HG02571 (cell line): ENCODE measurements around the gene PGPEP1.
A peak's percentile ranks its signal among the peaks of the same experiment; 100 is the strongest.

Source experiments
- ATAC-seq: cut with Tn5 transposase; IDR thresholded peaks from one replicate; pipeline ENCODE4 v1.9.1; 2021; ENCODE audit warnings: mild to moderate bottlenecking, moderate library complexity; ENCODE audit not compliant: unreplicated experiment

The PGPEP1 gene, protein sequence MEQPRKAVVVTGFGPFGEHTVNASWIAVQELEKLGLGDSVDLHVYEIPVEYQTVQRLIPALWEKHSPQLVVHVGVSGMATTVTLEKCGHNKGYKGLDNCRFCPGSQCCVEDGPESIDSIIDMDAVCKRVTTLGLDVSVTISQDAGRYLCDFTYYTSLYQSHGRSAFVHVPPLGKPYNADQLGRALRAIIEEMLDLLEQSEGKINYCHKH

DNA sequence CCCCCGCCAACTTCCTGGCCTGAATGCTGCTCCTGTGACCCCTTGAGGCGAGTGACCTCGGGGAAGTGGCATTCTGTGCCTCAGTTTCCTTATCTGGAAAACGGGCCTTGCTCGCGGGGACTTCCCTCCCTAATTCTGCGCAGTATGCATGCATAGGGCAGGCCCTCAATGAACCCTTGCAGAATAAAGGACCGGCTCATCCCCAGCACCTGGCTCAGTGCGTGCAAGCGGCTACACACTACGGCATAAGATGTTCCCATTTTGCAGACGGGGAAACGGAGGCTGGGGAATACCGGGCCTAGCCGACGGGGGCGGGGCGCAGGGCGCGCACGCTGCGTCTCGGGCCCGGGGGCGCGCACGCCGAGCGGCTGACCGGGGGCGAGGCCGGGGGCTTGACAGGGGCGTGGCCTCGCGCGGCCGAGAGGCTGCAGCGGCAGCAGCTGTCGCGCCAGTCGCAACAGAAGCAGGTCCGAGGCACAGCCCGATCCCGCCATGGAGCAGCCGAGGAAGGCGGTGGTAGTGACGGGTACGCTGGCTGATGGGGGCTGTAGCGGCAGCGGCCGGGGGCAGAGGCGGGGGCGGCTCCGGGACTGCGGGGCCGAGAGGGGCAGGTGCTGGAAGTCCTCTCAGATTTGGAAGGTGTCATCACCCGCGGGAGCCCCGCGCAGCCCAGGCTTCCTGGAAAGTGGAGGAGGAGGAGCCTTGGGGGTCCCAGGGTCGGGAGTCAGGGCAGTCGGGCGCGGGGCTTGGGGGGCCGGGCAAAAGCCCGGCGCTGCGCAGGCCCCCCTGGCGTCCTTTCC is at the start of gene PGPEP1:
Gene PGPEP1 (plus strand): TSS at position 409 of the 800 bp plus-strand sequence. CDS start 84 bp downstream, at position 493.
- ATAC-seq = no peak

DNA sequence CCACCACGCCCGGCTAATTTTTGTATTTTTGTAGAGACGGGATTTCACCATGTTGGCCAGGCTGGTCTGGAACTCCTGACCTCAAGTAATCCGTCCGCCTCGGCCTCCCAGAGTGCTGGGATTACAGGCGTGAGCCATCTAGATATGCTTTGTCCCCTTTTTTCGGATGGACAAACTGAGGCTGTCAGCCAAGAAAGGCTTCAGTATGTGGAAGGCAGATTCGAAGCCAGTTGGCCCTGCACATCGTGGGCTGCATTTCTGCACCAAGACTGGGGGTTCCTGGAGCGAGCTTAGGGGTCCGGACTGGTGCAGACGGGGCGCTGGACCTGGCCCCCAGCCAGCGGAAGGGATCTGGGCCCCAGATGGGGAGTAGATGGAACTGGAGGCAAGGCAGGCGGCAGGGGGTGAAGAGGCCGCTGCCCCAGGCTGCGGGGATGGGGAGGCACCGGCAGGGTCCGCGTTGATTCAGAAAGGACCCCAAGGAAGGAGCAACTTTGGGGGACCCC is 49.3 kb upstream of the PGPEP1 start:
- ATAC-seq = peak; percentile 0

DNA sequence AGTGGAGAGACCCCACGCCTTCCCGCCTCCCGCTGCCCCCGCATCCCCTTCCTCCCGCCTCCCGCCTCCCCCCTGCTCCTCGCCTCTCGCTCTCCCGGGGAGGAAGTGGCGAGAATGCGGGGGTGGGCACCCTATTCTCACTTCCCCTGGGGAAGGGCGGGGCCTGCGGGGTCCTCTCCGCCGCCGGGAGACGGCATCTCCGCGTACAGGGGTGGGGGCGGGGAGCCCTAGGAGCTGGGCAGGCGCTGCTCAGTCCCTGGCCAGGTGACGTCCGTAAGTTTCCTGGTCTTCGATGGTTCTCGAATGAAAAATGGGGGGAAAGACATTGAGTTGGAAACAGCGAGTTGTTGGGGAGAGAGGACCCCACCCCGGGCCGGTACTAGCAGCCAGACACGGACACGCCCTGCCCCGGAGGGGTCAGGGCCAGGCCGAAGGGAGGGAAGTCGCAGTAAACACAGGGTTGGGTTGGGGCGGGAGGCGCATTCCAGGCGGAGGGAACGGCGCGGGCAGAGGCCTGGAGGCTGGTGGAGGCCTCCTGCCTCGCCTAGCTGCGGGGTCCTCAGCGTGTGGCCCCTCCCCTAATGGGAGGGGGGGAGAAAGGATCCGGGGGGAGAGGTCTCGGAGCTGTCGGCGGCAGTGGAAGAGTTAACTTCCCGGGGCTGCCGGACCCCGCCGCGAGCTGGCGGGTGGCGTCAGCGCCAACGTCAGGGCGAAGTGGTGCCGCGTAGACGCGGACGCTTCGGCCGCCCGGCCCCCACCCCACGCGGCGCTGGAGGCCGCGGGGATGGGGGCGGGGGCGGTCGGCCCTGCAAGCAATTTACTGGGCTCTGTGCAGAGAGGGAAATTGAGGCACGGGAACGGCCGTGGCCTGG is 48.6 kb upstream of the PGPEP1 start:
- ATAC-seq = peak; percentile 52

DNA sequence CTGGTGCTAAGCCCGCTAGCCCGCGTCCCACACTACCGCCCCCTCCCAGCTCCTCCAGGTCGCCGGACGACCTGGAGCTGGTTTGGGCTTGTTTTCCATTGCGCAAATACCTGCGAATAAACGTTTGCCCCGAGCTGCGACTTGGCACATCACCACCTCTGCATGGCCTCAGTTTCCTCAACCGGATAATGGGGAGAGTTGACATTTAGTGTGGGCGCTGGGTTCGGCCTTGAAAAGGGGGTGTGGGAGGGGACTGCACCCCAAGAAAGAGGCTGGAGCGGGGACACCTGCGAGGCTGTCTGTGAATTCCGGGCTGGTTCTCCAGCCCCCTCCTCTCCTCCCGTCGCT is 48.0 kb upstream of the PGPEP1 start:
- no peak for ATAC-seq

DNA sequence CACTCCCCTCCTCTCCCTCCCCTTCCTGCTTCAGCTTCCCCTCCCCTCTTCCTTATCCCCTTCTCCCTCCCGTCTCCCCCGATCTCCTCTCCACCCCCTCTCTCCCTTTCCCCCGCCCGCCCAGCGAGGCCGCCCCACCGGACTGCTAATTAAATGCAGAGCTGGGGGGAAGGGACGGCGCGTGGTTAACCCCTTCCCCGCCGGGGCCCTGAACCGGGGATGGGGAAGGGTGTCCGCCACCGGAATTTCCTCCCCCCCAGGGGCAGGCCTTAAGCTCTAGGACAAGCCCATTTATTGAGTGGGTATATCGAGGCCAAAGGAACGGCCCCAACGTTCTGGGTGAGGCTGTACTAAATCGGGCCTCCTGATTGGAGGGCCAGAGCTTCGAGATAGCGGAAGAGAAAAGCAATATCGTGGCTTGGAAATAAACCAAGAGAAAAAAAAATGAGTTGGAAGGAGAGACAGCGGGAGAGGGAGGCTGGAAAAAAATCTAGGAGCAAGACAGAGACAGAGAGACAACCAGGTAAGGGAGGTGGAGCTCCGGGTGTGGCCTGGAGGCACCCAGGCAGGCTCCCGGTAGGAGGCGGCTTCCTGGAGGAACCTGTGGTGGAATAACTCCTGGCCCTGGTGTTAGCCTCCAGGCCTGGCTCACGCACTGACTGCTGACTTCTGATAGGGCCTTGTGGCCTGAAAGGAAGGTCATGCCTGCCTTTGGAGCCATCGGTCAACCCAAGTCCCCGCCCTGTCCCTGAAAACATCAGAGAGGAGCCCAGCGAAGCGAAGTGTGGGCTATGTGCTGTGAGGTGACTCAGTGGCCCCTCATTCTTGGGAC is 47.4 kb upstream of the PGPEP1 start:
- ATAC-seq = no peak

DNA sequence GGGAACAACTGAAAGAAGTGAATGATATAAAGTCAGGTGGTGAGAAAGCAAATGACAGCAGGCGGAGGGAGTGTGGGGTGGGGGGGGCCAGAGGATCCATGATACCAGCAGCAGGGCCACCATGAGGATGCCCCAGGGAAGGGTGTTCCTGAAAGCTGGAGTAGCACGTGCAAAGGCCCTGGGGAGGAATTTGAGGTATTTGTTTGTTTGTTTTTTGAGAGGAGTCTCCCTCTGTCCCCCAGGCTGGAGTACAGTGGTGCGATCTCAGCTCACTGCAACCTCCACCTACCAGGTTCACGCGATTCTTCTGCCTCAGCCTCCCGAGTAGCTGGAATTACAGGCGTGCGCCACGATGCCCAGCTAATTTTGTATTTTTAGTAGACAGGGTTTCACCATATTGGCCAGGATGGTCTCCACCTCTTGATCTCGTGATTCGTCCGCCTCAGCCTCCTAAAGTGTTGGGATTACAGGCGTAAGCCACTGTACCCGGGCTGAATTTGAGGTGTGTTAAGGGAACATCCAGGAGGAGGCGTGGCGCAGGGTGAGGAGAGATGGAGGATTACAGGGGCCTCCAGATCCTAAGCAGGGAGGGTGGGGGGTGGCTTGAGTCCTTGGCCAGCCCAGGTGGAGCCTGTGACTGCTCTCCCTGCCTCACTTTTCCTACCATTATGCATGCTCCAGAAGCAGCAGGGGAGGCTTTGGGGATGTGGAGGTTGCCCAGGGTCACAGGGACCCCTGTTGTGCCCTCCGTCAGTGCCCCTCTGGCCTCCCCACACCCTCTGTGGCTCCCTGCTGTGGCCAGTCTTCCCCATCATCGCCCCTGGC is 46.5 kb upstream of the PGPEP1 start:
- no peak for ATAC-seq

DNA sequence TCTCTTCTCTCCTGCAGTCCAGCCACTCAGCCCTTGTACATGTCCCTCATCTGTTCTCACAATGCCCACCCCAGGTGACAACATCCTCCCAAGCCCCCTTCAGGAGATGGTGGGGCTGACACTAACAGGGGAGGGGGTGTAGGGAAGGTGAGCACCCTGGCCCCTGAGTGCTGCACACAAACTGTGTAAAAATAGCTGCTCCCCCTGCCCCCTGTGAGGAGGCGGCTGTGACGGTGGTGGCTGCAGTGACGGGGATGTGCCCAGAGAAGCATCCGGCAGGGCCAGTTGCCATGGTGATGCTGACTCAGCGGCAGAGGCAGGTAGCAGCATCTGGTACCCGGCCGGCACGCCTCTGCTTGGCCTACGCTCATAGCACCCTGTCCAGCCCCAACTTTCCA is 45.9 kb upstream of the PGPEP1 start:
- ATAC-seq = no peak

DNA sequence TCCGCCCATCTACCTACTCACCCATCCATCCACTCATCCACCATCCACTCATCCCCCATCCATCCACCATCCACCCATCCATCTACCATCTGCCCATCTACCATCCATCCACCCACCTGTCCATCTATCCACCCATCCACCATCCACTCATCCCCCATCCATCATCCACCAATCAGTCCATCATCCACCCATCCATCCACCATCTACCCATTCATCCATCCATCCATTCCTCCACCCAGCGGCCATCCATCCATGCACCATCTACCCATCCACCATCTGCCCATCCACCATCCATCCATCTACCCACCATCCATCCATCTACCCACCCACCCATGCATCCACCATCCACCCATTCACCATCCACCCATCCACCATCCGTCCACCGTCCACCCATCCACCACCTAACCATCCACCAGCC is 45.4 kb upstream of the PGPEP1 start:
- no peak for ATAC-seq

DNA sequence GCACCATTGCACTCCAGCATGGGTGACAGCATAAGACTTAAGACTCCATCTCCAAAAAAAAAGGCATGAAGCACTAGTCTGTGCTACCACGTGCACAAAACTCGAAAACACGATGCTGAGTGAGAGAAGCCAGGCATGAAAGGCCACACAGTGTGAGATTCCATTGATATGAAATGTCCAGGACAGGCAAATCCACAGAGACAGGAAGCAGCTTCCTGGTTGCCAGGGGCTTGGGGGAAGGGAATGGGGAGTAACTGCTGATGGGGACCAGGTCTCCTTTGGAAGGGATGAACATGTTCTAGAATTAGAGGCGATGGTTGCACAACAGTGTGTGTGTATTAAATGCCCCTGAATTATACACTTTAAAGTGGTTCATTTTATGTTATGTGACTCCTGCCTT is 43.1 kb upstream of the PGPEP1 start:
- ATAC-seq = no peak

DNA sequence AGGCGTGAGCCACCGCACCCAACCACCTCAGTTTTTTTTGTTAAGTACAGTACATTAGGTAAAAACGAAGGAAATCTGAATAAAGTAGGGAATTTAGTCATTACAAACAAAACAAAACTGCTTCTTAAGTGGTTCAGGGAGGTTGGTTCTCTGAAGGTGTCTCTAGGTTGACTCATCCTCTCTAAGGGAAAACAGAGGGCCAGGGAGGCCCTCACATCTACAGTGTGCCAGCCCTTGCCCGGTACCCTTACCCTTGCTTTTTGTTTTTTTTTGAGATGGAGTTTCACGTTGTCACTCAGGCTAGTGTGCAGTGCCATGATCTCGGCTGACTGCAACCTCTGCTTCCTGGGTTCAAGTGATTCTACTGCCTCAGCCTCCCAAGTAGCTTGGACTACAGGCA is 41.8 kb upstream of the PGPEP1 start:
- ATAC-seq = no peak

DNA sequence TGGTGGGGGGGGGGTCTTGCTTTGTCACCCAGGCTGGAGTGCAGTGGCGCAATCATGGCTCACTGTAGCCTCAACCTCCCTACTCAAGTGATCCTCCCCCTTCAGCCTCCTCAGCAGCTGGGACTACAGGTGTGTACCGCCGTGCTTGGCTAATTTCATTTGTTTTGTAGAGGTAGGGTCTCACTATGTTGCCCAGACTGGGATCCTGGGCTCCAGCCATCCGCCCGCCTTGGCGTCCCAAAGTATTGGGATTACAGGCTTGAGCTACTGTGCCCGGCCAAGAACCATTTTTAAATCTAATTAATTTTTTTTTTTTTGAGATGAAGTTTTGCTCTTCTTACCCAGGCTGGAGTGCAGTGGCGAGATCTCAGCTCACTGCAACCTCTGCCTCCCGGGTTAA is 40.7 kb upstream of the PGPEP1 start:
- no peak for ATAC-seq

DNA sequence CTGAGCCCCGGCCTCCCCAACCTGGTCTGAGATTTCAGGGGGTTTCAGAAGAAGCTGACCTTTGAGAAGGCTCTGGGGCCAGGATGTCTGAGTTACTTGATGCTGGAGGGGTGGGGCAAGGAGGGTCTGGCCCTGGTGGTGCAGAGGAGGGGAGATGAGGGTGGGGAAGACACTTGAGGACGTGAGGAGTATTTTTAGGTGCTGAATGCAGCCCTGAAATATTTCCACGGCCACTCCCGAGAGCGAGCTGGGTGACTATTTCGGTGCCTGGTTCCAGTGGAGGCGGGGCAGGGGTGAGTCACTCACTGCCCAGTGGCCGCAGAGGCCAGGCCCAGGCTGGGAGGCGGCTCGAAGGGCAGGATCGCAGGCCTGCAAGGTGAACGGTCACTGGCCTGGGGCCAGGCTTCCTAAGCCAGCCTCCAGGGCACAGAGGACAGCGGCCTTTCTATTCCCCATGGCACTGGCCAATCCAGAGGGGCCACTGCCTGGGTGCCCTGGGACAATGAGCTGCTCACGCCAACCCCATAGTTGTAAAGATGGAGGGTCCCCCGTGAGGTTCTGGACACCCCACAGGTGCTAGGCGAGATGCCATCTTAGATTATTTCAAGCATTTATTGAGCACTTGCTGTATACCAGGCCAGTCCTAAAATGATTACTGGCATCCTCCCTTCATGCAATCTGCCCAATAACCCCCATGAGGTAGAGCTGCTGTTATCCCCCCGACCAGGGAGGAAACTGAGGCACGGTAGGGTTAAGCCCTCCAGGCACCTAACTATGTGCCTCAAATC is 39.3 kb upstream of the PGPEP1 start:
- ATAC-seq = no peak

DNA sequence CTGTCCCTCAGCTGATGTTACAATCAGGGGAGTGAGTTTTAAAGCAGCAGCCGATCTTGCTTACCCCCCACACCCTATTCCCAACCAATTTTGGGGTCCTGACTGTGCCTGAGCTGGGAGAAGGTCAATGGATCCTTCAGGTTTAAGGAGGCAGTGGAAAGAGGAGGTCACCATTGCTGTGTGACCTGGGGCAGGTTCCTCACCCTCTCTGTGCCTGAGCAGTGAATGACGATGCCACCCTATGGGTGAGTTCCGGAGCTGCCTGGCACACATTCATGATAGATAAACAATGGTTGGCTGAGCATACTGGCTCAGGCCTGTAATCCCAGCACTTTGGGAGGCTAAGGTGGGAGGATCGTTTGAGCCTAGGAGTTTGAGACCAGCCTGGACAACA is 38.7 kb upstream of the PGPEP1 start:
- ATAC-seq = no peak

DNA sequence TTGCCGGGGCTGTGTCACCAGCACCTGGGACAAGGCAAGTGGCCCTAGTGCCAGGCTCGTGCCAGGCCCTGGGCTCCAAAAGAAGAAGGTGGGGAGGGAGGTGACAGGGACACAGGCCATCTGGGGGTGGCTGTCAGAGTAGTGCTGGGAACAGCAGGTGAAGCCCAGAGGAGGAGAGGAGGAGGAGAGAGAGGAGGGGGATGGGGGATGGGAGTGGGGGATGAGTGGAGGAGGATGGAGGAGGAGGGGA is 36.3 kb upstream of the PGPEP1 start:
- peak; percentile 10 for ATAC-seq

DNA sequence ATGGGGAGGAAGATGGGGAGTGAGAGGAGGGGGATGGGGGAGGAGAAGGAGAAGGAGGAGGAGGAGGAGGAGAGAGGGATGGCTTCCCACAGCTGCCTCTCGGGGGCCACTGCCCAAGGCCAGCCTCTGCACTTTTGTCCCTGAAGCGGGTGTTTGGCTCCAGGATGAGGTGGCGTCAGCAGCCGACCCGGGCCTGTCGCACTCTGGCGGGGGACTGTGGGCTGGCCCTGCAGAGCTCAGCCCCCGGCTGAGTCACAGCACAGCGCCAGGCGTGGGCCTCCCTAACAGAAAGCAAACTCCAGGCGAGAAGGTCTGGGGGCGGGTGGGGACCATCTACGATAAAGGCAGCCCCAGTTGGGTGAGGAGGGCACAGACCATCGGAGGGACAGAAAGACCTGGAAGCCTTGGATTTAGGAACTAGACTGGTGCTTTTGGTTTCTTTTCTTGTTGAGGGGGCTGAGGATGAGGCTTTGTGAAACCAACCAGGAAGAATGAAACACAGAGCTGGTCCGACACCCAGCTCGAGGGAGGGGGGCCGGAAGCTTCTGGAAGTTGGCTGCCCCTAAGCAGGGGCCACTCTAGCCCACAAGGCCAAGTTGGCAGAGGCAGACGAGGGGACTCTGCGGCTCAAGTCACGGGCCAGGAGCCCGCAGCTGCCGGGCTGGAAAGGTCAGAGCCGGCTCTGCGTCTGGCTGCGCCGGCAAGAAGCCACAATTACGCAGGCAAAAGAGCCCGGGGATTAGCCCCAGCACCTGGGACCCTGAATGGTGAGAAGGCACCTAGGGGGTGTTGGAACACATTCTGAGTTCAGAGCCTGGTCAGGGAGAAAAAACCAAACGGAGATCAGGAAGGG is 35.7 kb upstream of the PGPEP1 start:
- peak; percentile 42 for ATAC-seq

DNA sequence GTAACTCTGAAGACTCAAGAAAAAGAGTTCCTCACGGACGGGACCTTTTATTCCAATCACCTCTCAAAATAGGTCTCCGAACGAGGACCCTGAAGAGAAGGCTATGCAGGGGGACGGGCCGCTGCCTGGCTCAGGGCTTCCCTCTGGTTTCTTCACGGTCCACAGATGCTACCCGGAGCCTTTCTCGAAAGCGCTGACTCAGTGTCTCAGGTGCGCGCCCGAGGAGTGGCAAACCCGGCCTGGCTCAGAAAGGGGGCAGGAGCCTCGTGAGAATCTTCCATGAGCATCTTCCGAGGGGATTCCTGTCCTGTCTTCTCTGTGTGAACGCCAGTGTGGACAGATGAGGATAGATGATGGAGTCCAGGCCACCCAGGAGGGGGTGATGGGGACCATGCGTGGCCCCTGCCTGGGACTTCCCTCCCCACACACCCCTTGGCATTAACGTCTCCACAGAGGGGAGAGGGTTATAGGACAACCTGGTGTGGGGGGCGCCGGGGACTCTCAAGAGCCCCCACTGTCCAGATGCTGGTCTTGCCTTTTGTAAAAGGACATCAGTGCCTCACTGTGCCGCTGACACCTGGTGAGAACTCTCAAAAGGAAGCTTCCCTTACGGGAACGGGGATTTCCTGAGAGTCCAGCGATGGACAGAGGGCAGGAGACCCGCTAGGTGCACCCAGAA is 34.0 kb upstream of the PGPEP1 start:
- no peak for ATAC-seq

DNA sequence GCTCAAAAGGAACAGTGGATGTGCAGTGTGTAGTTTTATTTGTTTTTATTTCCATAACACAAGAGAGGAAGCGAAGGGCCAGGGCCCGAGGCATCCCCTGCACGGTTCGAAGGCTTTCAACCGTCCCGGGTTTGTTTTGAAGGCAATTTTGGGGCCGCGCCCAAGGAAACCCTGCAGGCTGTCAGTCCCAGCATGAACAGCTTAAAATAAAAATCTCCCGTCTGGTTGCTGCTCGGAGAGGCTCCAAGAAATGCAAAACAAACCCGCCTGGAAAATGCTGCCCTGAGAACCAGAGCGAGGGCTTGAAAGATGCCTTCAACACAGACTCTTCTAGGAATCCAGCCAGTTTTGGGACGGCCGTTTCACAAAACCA is 33.5 kb upstream of the PGPEP1 start:
- no peak for ATAC-seq

DNA sequence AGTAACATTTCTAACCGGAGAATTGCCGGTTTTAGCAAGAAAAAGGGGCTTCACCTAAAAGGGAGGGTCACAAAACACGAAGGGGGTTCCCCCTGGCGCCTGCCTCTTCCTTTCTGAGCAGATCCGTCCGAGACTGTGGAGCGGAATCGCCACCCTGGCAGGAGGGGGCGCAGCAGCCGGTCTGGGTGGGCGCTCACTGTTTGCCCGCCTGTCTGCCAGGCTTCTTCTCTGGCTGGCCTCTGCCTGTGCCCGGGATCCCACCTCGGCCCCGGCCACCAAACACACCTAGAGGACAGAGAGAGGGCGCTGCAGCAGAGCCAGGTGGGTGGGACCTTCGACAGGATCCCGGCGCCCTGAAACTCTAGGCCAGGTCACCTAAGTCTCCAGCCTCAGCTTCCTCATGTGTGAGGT is 33.1 kb upstream of the PGPEP1 start:
- no peak for ATAC-seq
